HL-60 (cell line): Measurements from ENCODE around the gene DNAJC12.

Experiments used
- DNase-seq, 2 experiments: peaks; one replicate each; pipeline ENCODE4 v3.0.0-alpha.2; 2010 to 2020; ENCODE audit warnings: low read depth in 1 of 2, low spot score in 1 of 2
- H3K27ac ChIP-seq: fragments of 250-450 bp; sonication (Bioruptor Pico); replicated peaks from 2 replicates; pipeline ENCODE4 v1.5.1; 2020; ENCODE audit warnings: mild to moderate bottlenecking, moderate library complexity
- H3K27me3 ChIP-seq: fragments of 250-450 bp; sonication (Bioruptor Pico); 2 replicates; pipeline ENCODE4 v1.5.1; 2021; ENCODE audit warnings: mild to moderate bottlenecking, moderate library complexity; ENCODE audit not compliant: insufficient read depth, poor library complexity, severe bottlenecking
- H3K4me3 ChIP-seq: replicated peaks from 2 replicates; pipeline ENCODE4 v1.5.1; 2011; ENCODE audit warnings: mild to moderate bottlenecking, control low read depth, low read length; ENCODE audit not compliant: insufficient read depth
- GABPA ChIP-seq: IDR thresholded peaks from 2 replicates; pipeline ENCODE4 v1.6.1; 2012; ENCODE audit warnings: low read depth
- POLR2AphosphoS5 ChIP-seq: IDR thresholded peaks from 2 replicates; pipeline ENCODE4 v1.6.1; 2012; ENCODE audit warnings: low read depth
- REST ChIP-seq: IDR thresholded peaks from 2 replicates; pipeline ENCODE4 v1.6.1; 2012; ENCODE audit warnings: low read depth; ENCODE audit not compliant: insufficient replicate concordance
- SPI1 ChIP-seq: IDR thresholded peaks from 2 replicates; pipeline ENCODE4 v1.6.1; 2012; ENCODE audit warnings: low read depth, mild to moderate bottlenecking, borderline replicate concordance
- TF ChIP-seq, protein P1 (sequence below): IDR thresholded peaks from one replicate; pipeline ENCODE4 v1.5.1; 2011; ENCODE audit warnings: low read length, control low read depth, inconsistent platforms; ENCODE audit not compliant: insufficient read depth

The DNAJC12 gene

GRCh38 chr10:67794909-67795460 lies 43.0 kb downstream of the DNAJC12 start:
- DNase-seq, result no peak
- no peak overlapping the region for H3K27ac ChIP-seq
- H3K4me3 ChIP-seq, result no peak overlapping the region
- TF ChIP-seq SPI1, result no peak
- TF ChIP-seq, protein P1, sequence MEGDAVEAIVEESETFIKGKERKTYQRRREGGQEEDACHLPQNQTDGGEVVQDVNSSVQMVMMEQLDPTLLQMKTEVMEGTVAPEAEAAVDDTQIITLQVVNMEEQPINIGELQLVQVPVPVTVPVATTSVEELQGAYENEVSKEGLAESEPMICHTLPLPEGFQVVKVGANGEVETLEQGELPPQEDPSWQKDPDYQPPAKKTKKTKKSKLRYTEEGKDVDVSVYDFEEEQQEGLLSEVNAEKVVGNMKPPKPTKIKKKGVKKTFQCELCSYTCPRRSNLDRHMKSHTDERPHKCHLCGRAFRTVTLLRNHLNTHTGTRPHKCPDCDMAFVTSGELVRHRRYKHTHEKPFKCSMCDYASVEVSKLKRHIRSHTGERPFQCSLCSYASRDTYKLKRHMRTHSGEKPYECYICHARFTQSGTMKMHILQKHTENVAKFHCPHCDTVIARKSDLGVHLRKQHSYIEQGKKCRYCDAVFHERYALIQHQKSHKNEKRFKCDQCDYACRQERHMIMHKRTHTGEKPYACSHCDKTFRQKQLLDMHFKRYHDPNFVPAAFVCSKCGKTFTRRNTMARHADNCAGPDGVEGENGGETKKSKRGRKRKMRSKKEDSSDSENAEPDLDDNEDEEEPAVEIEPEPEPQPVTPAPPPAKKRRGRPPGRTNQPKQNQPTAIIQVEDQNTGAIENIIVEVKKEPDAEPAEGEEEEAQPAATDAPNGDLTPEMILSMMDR, result no peak
- no peak for TF ChIP-seq REST
- TF ChIP-seq GABPA, result no peak
- no peak for TF ChIP-seq POLR2AphosphoS5
- H3K27me3 ChIP-seq, result no peaks in the 10 kb centered on the region

DNA sequence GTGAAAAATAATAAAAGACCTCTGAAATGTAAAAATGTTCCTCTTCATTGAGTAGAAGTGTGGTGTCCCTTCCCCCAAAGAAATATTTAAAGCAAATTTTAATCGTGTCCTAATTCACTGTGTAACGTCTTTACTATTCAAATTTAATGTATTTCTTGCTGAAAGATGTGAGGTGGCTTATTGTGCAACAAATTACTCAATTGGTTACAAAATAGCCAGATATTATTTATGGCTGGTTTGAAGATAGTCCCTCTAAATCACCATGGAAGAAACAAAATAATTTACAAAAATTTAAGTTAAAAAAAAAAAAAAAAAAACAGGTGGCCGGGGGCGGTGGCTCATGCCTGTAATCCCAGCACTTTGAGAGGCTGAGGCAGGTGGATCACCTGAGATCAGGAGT lies 43.7 kb downstream of the DNAJC12 start:
- Histone ChIP-seq H3K27ac (no peak overlapping the region), H3K27me3 (no peaks in the 10 kb centered on the region), H3K4me3 (no peak overlapping the region)
- no peak for DNase-seq
- no peak for TF ChIP-seq REST
- TF ChIP-seq, protein P1, result no peak
- TF ChIP-seq GABPA, result no peak
- no peak for TF ChIP-seq POLR2AphosphoS5
- no peak for TF ChIP-seq SPI1

DNA sequence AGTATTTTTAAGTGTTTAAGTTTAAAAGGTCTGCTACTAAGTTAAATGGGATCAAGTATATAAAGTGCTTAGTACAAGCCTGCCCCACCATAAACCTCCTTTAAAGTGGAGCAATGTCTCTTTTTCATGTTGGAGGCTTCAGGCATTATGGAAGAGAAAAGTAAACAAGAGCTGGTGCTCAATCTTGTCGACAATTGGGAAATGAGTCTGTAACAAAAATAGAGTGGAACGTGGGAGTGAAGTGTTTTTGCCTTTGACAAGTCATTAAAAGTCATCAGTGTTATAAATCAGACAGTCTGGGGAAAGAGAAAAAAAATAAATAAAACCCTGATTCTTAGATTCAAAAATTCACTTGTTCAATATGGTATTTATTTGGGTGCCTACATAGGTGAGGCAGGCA lies 44.7 kb downstream of the DNAJC12 start:
- Histone ChIP-seq H3K4me3 (no peak overlapping the region), H3K27ac (no peak overlapping the region), H3K27me3 (no peaks in the 10 kb centered on the region)
- DNase-seq, result no peak
- TF ChIP-seq, protein P1, result no peak
- TF ChIP-seq SPI1 (no peak), REST (no peak), GABPA (no peak)
